Upper lobe of left lung (tissue), 6 donors: Measurements from ENCODE around the gene TDRD1. TPM values are rescaled to one million over a fixed set of nuclear protein-coding genes. Genes with fewer than 3 reads are reported as not detected.

Experiments used
- ATAC-seq, 2 donors: fragments of 200-7000 bp; cut with Tn5 transposase; one replicate each; pipeline ENCODE4 v1.9.1; 2022; ENCODE audit warnings: mild to moderate bottlenecking in 2 of 2, moderate library complexity in 2 of 2; ENCODE audit not compliant: low FRiP score in 2 of 2
- DNase-seq, 2 donors: peaks; one replicate each; pipeline ENCODE4 v3.0.0-alpha.2; 2019 to 2020
- H3K27ac ChIP-seq, 4 donors: fragments of 200-600 bp; sonication (generic); one replicate each; pipeline ENCODE4 v1.5.1; 2016 to 2019
- H3K27me3 ChIP-seq, 4 donors: fragments of 200-600 bp; sonication (generic); one replicate each; pipeline ENCODE4 v1.5.1; 2017 to 2019
- H3K36me3 ChIP-seq, 4 donors: fragments of 200-600 bp; sonication (generic); one replicate each; pipeline ENCODE4 v1.5.1; 2016 to 2019
- H3K4me1 ChIP-seq, 4 donors: fragments of 200-600 bp; sonication (generic); one replicate each; pipeline ENCODE4 v1.5.1; 2018 to 2019
- H3K4me3 ChIP-seq, 4 donors: fragments of 200-600 bp; sonication (generic); one replicate each; pipeline ENCODE4 v1.5.1; 2017 to 2019; ENCODE audit warnings: mild to moderate bottlenecking in 2 of 4, moderate library complexity in 1 of 4
- H3K9me3 ChIP-seq, 4 donors: fragments of 200-600 bp; sonication (generic); one replicate each; pipeline ENCODE4 v1.5.1; 2018 to 2019
- CTCF ChIP-seq, 6 experiments: fragments of 450-650 bp in 4 of 6; fragments of 200-600 bp in 2 of 6; sonication (generic) in 2 of 6; IDR thresholded peaks; one replicate each; pipeline ENCODE4 v1.5.1; 2016 to 2019; ENCODE audit warnings: antibody characterized with exemption in 6 of 6
- EP300 ChIP-seq, 4 donors: sonication (generic); formaldehyde crosslinking; IDR thresholded peaks; one replicate each; pipeline ENCODE4 v1.5.1; 2017; ENCODE audit warnings: antibody characterized with exemption in 4 of 4, control low read depth in 2 of 4
- POLR2A ChIP-seq, 4 donors: fragments of 450-650 bp; IDR thresholded peaks; one replicate each; pipeline ENCODE4 v1.5.1; 2016 to 2017; ENCODE audit warnings: antibody characterized with exemption in 4 of 4, mild to moderate bottlenecking in 2 of 4
- POLR2AphosphoS5 ChIP-seq, 2 donors: sonication (generic); formaldehyde crosslinking; IDR thresholded peaks; one replicate each; pipeline ENCODE4 v1.5.1; 2017; ENCODE audit warnings: antibody characterized with exemption in 2 of 2
- WGBS, 2 donors: methylation state at CpG; one replicate each; pipeline ENCODE4 v1.1.5; 2017 to 2018; 5-methylcytosine and 5-hydroxymethylcytosine counted together
- total RNA-seq, 6 donors: library from RNA; depleted of rRNA in 4 of 6; stranded (reverse); fragments of >200 nt in 4 of 6; gene quantifications; one replicate each; pipeline versions ENCODE4 v1.1.0 to v1.2.1, GENCODE V29; 2016 to 2021
- donor health status: DM: no; HTN: no; CAD: no; lungs with moderate emphysema.
- donor health status: DM: no; HTN: yes; CAD: no; lungs with severe emphysema.

The TDRD1 gene
- total RNA-seq, 6 donors from 2014 or later, result 0.10 to 0.17 (median 0.14) TPM; not detected in 2

GRCh38 chr10:114172216-114172615 lies 6.9 kb upstream of the TDRD1 start:
- no peaks in the 10 kb centered on the region for H3K27me3 ChIP-seq
- WGBS, 2 donors, result 26 to 44% methylated on average over 1 of the region's 1 CpG
- DNase-seq, result no peak
- peak overlapping the region in 3 of 4 donors; percentile 94 to 98 (median 98) for H3K27ac ChIP-seq
- no peak for TF ChIP-seq POLR2AphosphoS5 (IDR thresholded peaks at IDR 0.05)
- no peak for TF ChIP-seq CTCF (IDR thresholded peaks at IDR 0.05)
- no peak for TF ChIP-seq POLR2A (IDR thresholded peaks at IDR 0.05)
- TF ChIP-seq EP300 (IDR thresholded peaks at IDR 0.05), result no peak
- H3K36me3 ChIP-seq, result no peaks in the 10 kb centered on the region
- peaks cover 8 to 22% (median 17%) of the 10 kb centered on the region in 4 donors for H3K4me1 ChIP-seq
- H3K9me3 ChIP-seq, result peaks cover 0 to 7% (median 3%) of the 10 kb centered on the region in 4 donors
- no peak for ATAC-seq
- H3K4me3 ChIP-seq, result peak overlapping the region in 3 of 4 donors; percentile 78 to 86 (median 84)

GRCh38 chr10:114172776-114173602 lies 6.2 kb upstream of the TDRD1 start:
- peak overlapping the region; percentile 78 to 95 (median 85) for H3K4me3 ChIP-seq
- ATAC-seq (no peak), DNase-seq (no peak)
- peak overlapping the region; percentile 94 to 98 (median 98) for H3K27ac ChIP-seq
- H3K4me1 ChIP-seq, result peaks cover 8 to 22% (median 17%) of the 10 kb centered on the region in 4 donors
- TF ChIP-seq POLR2A (IDR thresholded peaks at IDR 0.05) (no peak), CTCF (IDR thresholded peaks at IDR 0.05) (no peak), EP300 (IDR thresholded peaks at IDR 0.05) (no peak), POLR2AphosphoS5 (IDR thresholded peaks at IDR 0.05) (no peak)
- 15 to 25% methylated on average over 9 of the region's 9 CpGs for WGBS, 2 donors
- H3K9me3 ChIP-seq, result peaks cover 0 to 7% (median 3%) of the 10 kb centered on the region in 4 donors
- H3K27me3 ChIP-seq, result no peaks in the 10 kb centered on the region
- H3K36me3 ChIP-seq, result no peaks in the 10 kb centered on the region

- Histone ChIP-seq H3K4me3 (peak overlapping the region; percentile 78 to 95 (median 85)), H3K27me3 (no peaks in the 10 kb centered on the region), H3K4me1 (peaks cover 8 to 22% (median 17%) of the 10 kb centered on the region in 4 donors), H3K27ac (peak overlapping the region; percentile 94 to 98 (median 98)), H3K9me3 (peaks cover 0 to 4% (median 2%) of the 10 kb centered on the region in 4 donors), H3K36me3 (no peaks in the 10 kb centered on the region)
- no peak for TF ChIP-seq CTCF (IDR thresholded peaks at IDR 0.05)
- no peak for TF ChIP-seq EP300 (IDR thresholded peaks at IDR 0.05)
- 0% methylated on average over 15 to 16 of the region's 23 CpGs for WGBS, 2 donors
- DNase-seq (no peak), ATAC-seq (peak in 1 of 2 donors; percentile 2)
Observed at GRCh38 chr10:114173603-114173920, 5.6 kb upstream of the TDRD1 start.

- Histone ChIP-seq H3K4me3 (peak within 1 kb of the TSS; percentile 78 to 95 (median 85)), H3K27ac (peak within 1 kb of the TSS; percentile 94 to 98 (median 98)), H3K9me3 (no peaks in the 10 kb centered on the region), H3K4me1 (peaks cover 8 to 22% (median 17%) of the 10 kb centered on the region in 4 donors), H3K27me3 (no peaks in the 10 kb centered on the region), H3K36me3 (no peaks in the 10 kb centered on the region)
- DNase-seq (peak; percentile 99), ATAC-seq (peak; percentile 98 to 100)
- 0 to 1% methylated on average over 27 to 44 of the region's 49 CpGs for whole genome bisulfite sequencing, 2 donors
- TF ChIP-seq POLR2A (IDR thresholded peaks at IDR 0.05) (peak in 3 of 4 donors; percentile 32 to 84 (median 73)), CTCF (IDR thresholded peaks at IDR 0.05) (no peak), POLR2AphosphoS5 (IDR thresholded peaks at IDR 0.05) (peak; percentile 74 to 83)
Observed at GRCh38 chr10:114173921-114174694, 5.0 kb upstream of the TDRD1 start, which contains the start of gene CCDC186. Gene CCDC186, minus strand, starts transcription at chr10:114174203. Its CDS starts 10,935 bp downstream, at chr10:114163268.
